ENCODE results near the gene CAPZB.

Gene CAPZB

DNA sequence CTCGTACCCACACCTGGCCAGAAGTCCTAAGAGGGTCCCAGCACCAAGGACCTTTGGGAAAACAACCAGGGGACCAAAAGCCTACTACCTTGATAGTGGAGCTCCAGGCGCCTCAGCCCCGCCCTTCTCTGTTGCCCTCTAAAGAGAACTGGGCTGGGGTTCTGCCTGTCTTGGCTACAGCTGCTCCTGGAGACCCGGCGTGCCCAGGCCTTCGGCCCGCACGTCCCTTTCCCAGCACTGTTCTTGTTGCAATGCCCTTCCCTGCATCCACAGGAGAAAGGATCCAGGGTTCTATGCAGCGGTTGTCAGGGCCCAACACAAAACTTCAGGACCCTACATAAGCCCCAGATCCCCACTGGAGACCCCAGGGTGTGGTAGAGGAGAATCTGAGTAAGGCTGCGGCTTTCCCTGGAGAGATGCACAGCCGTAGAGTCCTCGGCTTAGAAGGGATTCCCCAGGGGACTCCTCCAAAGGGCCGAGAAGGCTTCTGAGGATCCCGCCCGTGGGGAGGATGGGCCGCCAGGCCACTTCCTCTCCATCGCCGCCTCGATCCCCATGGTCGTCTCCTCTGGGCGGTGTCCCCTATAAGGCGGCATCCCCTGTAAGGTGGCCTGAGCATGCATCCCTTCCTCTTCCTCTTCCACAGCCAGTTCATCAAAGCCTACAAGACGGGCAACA lies 161.2 kb downstream of the CAPZB start:
- ATAC-seq (replicated peaks), result no peak
- H3K36me3 Mint-ChIP-seq (ENCODE audit: insufficient read depth), result peaks cover 70% of the 10 kb centered on the region
- H3K27ac Mint-ChIP-seq, result peak overlapping the region in 1 of 2 donors; percentile 80
- H3K4me1 Mint-ChIP-seq (ENCODE audit: low read depth in 2 of 2), result peaks cover 4% of the 10 kb centered on the region in 2 donors
- H3K27me3 Mint-ChIP-seq, result no peaks in the 10 kb centered on the region
- H3K9me3 Mint-ChIP-seq, result no peaks in the 10 kb centered on the region
- DNase-seq, result no peak
- no peak overlapping the region for H3K4me3 Mint-ChIP-seq

GRCh38 chr1:19322481-19322880 lies 162.9 kb downstream of the CAPZB start:
- H3K9me3 Mint-ChIP-seq, result no peaks in the 10 kb centered on the region
- peaks cover 66% of the 10 kb centered on the region for H3K36me3 Mint-ChIP-seq (ENCODE audit: insufficient read depth)
- no peak overlapping the region for H3K4me3 Mint-ChIP-seq
- ATAC-seq (replicated peaks) (no peak), DNase-seq (no peak)
- H3K27me3 Mint-ChIP-seq, result no peaks in the 10 kb centered on the region
- peak overlapping the region in 1 of 2 donors; percentile 87 for H3K27ac Mint-ChIP-seq
- H3K4me1 Mint-ChIP-seq (ENCODE audit: low read depth in 2 of 2), result peaks cover 4% of the 10 kb centered on the region in 2 donors

DNA sequence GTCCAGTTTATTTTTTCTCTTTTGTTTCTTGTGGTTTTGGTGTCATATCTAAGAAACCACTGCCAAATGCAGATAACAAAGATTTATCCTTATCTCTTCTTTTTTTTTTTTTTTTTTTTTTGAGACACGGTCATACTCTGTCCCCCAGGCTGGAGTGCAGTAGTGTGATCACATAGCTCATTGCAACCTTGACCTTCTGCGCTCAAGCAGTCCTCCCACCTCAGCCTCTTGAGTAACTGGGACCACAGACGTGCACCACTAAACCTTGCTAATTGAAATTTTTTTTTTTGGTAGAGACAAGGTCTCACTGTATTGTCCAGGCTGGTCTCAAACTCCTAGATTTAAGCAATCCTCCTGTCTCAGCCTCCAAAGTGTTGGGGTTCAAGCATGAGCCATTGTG lies 164.3 kb downstream of the CAPZB start:
- no peaks in the 10 kb centered on the region for H3K27me3 Mint-ChIP-seq
- DNase-seq (no peak), ATAC-seq (replicated peaks) (no peak)
- H3K4me3 Mint-ChIP-seq, result no peak overlapping the region
- H3K9me3 Mint-ChIP-seq, result no peaks in the 10 kb centered on the region
- peaks cover 69% of the 10 kb centered on the region for H3K36me3 Mint-ChIP-seq (ENCODE audit: insufficient read depth)
- peaks cover 9 to 12% of the 10 kb centered on the region in 2 donors for H3K4me1 Mint-ChIP-seq (ENCODE audit: low read depth in 2 of 2)
- H3K27ac Mint-ChIP-seq, result peak overlapping the region in 1 of 2 donors; percentile 5

DNA sequence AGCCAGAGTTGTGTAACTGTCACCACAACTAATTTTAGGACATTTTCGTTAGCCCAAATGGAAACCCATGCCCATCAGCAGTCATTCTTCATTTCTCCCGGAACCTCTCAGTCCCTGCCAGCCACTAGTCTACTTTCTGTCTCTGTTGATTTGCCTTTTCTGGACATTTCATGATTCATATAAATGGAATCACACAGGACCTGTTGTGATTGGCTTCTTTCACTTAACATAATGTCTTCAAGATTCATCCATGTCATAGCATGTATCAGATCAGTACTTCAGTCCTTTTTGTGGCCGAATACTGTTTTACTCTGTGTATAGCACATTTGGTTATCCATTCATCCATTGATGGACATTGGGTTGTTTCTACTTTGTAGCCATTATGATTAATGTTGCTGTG lies 166.1 kb downstream of the CAPZB start:
- Mint-ChIP-seq H3K27ac (no peak overlapping the region), H3K9me3 (no peaks in the 10 kb centered on the region)
- ATAC-seq (replicated peaks), result no peak

DNA sequence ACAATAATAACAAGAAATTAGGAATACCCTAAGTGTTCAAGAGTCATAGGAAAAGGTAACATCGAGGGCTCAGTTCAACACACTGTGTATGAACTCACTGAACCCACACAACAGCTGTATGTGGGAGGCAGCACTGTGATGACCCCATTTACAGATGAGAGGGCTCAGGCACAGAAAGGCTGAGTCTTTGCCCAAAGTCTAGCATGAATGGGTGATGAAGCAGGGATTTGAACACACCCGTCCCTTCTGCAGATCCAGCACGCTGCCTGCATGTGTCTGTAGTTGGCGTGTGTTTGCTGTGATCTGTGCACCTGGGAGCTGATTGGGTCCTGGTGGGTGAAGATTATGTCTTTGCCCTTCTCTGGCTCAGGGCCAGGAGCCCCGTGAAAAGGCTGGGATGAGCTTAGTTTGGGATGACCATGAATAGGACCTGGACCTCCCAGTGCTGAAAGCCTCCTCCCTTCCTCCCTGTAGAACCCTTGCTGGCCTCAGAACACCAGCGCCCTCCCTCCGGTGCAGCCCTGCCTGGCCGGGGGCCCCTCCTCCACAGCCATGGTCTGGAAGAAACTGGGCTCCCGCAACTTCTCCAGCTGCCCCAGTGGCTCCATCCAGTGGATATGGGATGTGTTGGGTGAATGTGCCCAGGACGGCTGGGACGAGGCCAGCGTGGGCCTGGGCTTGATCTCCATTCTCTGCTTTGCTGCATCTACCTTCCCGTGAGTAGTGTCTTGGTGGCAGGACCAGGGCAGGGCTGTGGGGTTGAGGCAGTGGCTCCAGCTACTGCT lies 168.0 kb downstream of the CAPZB start:
- Mint-ChIP-seq H3K9me3 (no peaks in the 10 kb centered on the region), H3K4me1 (ENCODE audit: low read depth in 2 of 2) (peaks cover 19 to 28% of the 10 kb centered on the region in 2 donors), H3K27ac (peak overlapping the region; percentile 32 to 81), H3K4me3 (no peak overlapping the region), H3K27me3 (no peaks in the 10 kb centered on the region), H3K36me3 (ENCODE audit: insufficient read depth) (peaks cover 59% of the 10 kb centered on the region)
- no peak for DNase-seq
- ATAC-seq (replicated peaks), result no peak

More for the DNA sequence above, 166.1 kb downstream of the CAPZB start:
- H3K4me1 Mint-ChIP-seq (ENCODE audit: low read depth in 2 of 2), result peaks cover 15 to 18% of the 10 kb centered on the region in 2 donors
- H3K36me3 Mint-ChIP-seq (ENCODE audit: insufficient read depth), result peaks cover 59% of the 10 kb centered on the region
- no peak overlapping the region for H3K4me3 Mint-ChIP-seq
- no peaks in the 10 kb centered on the region for H3K27me3 Mint-ChIP-seq
- DNase-seq, result no peak

DNA sequence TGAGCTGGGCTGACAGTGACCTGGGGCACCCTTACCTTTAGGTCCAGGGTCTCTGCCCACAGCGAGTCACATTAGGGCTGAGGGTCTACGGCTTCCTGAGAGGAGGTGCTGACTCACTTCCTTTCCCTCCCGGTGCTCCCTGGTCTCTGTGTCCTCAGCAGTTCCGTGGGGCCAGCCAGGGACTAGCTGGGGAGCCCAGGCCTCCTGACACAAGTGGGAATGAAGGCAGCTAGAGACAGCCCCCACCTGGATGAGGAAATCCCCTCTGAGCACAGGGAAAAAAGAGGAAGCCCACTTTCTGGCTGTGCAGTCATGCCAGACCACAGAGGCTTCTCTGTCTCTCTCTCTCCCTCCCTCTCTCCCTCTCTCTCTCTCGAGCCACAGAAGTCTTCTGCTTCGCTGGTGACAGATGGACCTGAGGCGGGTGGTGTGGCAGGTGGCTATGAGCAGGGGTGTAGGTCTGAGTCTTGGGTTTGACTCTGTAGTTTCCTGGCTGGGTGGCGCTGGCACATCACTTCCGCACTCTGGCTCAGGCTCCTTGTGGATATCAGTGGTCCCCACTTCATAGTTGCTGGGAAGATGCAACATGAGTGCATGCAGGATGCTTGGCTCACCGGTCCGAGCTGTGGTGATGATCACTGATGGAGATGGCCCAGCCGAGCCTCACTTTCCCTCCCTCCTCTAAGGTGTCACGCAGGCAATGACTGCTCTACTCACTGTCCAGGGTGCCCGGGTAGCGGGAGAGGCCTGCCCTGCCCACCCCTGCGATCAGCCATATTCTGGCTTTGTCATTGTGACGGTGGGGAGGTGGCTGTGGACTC lies 169.8 kb downstream of the CAPZB start:
- H3K27me3 Mint-ChIP-seq, result no peaks in the 10 kb centered on the region
- DNase-seq, result no peak

GRCh38 chr1:19313961-19314882 lies 171.1 kb downstream of the CAPZB start:
- Mint-ChIP-seq H3K36me3 (ENCODE audit: insufficient read depth) (peaks cover 45% of the 10 kb centered on the region), H3K27ac (peak overlapping the region; percentile 46 to 56), H3K4me1 (ENCODE audit: low read depth in 2 of 2) (peaks cover 23 to 38% of the 10 kb centered on the region in 2 donors), H3K4me3 (peak overlapping the region in 1 of 2 donors; percentile 86), H3K9me3 (no peaks in the 10 kb centered on the region), H3K27me3 (no peaks in the 10 kb centered on the region)
- DNase-seq (no peak), ATAC-seq (replicated peaks) (no peak)

More for the DNA sequence above, 169.8 kb downstream of the CAPZB start:
- peak overlapping the region in 1 of 2 donors; percentile 23 for H3K4me3 Mint-ChIP-seq
- H3K27ac Mint-ChIP-seq, result peak overlapping the region; percentile 46 to 81
- H3K4me1 Mint-ChIP-seq (ENCODE audit: low read depth in 2 of 2), result peaks cover 23 to 35% of the 10 kb centered on the region in 2 donors
- ATAC-seq (replicated peaks), result no peak
- peaks cover 47% of the 10 kb centered on the region for H3K36me3 Mint-ChIP-seq (ENCODE audit: insufficient read depth)
- no peaks in the 10 kb centered on the region for H3K9me3 Mint-ChIP-seq

DNA sequence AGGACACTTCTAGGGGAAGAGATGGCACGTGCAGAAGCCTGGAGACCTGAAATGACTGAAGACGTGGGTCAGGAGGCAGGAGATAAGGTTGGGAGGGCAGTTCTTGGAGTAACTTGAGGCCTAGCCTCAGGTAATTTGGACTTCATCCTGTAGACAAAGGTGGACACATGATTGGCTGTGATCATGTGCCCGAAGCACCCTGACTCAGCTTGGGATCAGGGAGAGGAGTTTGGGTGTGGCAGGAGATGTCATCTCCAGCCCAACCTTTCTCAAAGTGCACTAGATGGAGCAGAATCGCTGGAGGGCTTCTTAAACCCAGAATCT lies 171.7 kb downstream of the CAPZB start:
- Mint-ChIP-seq H3K4me3 (peak overlapping the region; percentile 86 to 90), H3K27ac (peak overlapping the region; percentile 5 to 56), H3K27me3 (no peaks in the 10 kb centered on the region), H3K4me1 (ENCODE audit: low read depth in 2 of 2) (peaks cover 29 to 44% of the 10 kb centered on the region in 2 donors), H3K36me3 (ENCODE audit: insufficient read depth) (peaks cover 44% of the 10 kb centered on the region), H3K9me3 (no peaks in the 10 kb centered on the region)
- DNase-seq (no peak), ATAC-seq (replicated peaks) (no peak)

DNA sequence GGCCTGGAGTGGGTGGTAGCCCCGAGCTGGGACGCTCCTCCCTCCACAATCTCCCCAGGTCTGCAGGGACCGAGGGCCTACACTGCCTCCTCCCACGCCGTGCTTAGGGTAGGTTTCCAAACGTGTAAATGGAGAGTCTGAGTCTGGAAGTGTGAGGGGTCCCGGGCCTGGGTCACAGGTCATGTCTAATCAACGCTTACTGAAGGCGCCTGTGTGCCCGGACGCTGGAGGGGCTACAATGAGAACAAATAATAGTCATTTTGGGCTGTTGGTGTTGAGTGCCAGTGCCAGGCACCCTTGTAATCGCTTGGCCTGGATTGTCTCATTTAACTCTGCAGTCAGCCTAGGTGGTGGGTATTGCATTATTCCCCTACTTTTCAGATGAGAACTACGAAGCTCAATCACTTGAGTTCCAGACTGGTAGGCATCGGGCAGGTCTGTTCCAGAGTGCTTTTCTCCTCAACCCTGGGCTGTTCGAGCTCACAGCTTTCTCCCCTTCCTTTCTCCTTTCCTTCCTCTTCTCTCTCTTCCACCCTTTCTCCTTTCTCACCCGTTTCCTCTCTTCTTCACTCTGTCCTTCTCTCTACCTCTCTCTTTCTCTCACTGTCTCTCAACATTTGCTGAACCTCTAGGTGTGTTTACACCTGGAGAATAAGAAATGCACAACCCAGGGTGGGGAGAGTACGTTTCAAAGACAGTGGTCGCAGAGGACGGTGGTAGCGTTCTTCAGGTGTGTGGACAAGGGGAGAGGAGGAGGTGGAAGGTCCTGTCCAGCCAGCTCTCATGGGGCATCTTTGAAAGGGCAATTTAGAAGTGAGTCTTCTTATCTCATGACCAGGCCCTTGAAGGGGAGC lies 172.3 kb downstream of the CAPZB start:
- peaks cover 38% of the 10 kb centered on the region for H3K36me3 Mint-ChIP-seq (ENCODE audit: insufficient read depth)
- peaks cover 29 to 44% of the 10 kb centered on the region in 2 donors for H3K4me1 Mint-ChIP-seq (ENCODE audit: low read depth in 2 of 2)
- H3K27me3 Mint-ChIP-seq, result no peaks in the 10 kb centered on the region
- peak overlapping the region; percentile 86 to 90 for H3K4me3 Mint-ChIP-seq
- no peaks in the 10 kb centered on the region for H3K9me3 Mint-ChIP-seq
- ATAC-seq (replicated peaks) (peak; percentile 16), DNase-seq (no peak)
- H3K27ac Mint-ChIP-seq, result peak overlapping the region; percentile 5 to 56

DNA sequence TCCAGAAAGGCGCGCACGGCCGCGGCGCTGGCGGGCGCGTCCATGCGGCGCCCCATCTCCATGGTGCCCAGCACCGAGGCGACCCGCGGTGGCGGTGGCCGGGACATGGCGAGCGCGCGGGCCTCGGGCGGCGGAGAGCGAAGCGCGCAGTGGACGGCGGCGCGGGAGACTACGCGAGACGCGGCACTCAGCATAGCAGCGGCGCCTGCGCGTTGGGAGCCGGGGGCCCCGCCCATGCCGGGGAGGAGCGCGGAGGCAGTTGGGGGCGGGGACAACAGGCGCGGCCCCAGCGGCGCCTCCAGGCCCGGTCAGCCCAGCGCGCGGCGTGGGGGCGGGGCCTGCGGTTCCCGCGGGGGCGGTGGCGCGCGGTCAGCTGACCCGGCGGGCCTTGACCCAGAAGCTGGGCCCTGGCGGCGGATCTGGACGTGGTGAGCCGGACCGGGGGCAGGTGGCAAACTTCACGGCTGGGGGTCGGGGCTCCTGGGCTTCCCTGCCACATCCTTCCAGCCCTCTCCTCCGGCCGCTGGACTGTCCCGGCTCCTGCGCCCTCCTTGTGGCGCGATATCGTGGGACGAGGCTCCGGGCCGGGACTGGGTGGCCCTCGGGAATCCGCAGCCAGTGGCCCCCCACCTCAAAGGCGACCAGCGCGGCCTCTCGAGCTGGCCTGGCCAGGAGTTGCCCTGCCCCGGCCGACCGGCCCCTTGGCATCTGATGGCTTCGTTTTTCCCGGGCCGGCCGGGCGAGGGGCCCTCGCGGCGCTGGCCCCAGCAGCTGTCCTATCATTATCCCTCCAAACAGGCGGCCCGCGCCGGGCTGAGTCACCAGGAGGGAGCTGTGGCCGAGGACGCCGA lies 173.2 kb downstream of the CAPZB start, which contains the start of the genes AKR7A2 and SLC66A1:
Gene AKR7A2 (minus strand): TSS at position 214 of the 851 bp plus-strand sequence. CDS start 20 bp downstream, at position 194.
Gene SLC66A1 (plus strand): TSS at position 396 of the 851 bp plus-strand sequence. CDS start 5,352 bp downstream, outside the sequence.
- no peaks in the 10 kb centered on the region for H3K9me3 Mint-ChIP-seq
- H3K36me3 Mint-ChIP-seq (ENCODE audit: insufficient read depth), result peaks cover 33% of the 10 kb centered on the region
- H3K4me1 Mint-ChIP-seq (ENCODE audit: low read depth in 2 of 2), result peaks cover 29 to 44% of the 10 kb centered on the region in 2 donors
- H3K27ac Mint-ChIP-seq, result peak within 1 kb of the TSS; percentile 56 to 67
- DNase-seq (peak; percentile 81 to 90 (median 88)), ATAC-seq (replicated peaks) (peak; percentile 93)
- peak within 1 kb of the TSS; percentile 86 to 90 for H3K4me3 Mint-ChIP-seq
- no peaks in the 10 kb centered on the region for H3K27me3 Mint-ChIP-seq

GRCh38 chr1:19311503-19311930 lies 173.8 kb downstream of the CAPZB start:
- DNase-seq, result no peak
- Mint-ChIP-seq H3K27me3 (no peaks in the 10 kb centered on the region), H3K36me3 (ENCODE audit: insufficient read depth) (peaks cover 29% of the 10 kb centered on the region), H3K9me3 (no peaks in the 10 kb centered on the region), H3K4me1 (ENCODE audit: low read depth in 2 of 2) (peaks cover 28 to 40% of the 10 kb centered on the region in 2 donors), H3K27ac (peak overlapping the region; percentile 27 to 67), H3K4me3 (peak overlapping the region; percentile 86 to 90)
- ATAC-seq (replicated peaks), result peak; percentile 20

Measured in effector memory CD8-positive, alpha-beta T cell (primary cell).